SH-SY5Y (cell line): ENCODE results near the gene PARN.

Experiments used
- GATA2 ChIP-seq: IDR thresholded peaks from 2 replicates; pipeline ENCODE4 v1.6.1; 2011; ENCODE audit warnings: mild to moderate bottlenecking, low read depth, low read length
- GATA3 ChIP-seq: IDR thresholded peaks from 2 replicates; pipeline ENCODE4 v1.6.1; 2011; ENCODE audit warnings: low read depth, mild to moderate bottlenecking, low read length, moderate library complexity

DNA sequence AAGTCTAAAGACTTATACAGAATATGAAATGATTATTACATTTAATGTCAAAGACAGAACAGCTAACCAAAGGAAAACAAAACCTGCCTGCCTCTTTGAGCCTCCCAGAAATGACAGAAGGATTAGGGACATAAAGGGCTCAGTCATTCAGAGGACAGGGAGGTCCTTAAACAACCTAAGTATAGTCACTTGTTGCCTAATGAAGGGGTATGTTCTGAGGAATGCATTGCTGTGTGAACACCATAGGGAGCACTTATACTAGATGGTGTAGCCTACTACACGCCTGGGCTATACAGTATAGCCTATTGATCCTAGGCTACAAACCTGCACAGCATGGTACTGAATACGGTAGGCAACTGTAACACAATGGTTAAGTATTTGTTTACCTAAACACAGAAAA lies 106.4 kb downstream of the PARN start:
- TF ChIP-seq GATA2 (no peak), GATA3 (no peak)
